Astrocyte of the hippocampus (primary cell): Measurements from ENCODE around the gene GH2.
A peak's percentile ranks its signal among the peaks of the same experiment; 100 is the strongest.

Experiments used
- DNase-seq: peaks from one replicate; pipeline ENCODE4 v3.0.0; 2011; ENCODE audit warnings: low read depth, low spot score

Gene GH2

DNA sequence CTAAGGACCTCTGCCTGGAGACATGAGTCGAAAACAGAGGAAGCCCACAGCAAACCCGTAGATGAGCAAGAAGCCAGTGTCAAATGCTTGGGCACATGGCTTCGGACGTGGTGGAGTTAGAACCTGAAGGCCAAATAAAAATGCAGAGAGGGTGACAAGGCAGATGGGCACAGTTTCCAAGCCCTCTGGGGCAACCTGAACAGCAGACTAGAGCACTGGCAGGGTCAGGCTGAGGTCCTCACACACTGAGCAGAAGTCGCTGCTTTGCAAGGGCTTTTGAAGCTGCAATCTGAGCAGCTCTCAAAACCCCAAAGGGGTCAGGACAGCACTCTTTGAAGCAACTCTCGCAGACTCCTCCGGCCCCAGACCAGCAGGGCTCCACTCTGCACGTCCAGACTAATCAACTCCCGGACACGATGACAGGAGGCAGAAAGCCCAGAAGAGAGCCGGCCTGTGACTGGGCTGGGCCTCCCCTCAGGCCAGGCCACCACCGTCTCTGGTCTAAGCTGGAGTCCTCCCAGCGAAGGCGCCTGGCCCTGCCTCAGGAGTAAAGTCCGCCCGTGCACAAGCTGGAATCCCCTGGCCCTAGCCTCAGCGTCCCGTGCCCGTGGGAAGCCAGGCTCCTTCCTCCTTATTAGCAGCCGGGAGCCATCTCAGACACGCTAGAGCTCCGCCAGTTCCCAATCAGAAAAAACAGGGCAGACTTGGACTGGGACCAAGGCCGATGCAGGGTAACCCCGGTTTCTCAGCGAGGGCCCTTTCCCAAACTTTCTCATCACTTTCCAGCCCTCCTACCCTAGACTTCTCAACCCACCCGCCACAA is 40.2 kb downstream of the GH2 start:
- DNase-seq, result peak; percentile 62

DNA sequence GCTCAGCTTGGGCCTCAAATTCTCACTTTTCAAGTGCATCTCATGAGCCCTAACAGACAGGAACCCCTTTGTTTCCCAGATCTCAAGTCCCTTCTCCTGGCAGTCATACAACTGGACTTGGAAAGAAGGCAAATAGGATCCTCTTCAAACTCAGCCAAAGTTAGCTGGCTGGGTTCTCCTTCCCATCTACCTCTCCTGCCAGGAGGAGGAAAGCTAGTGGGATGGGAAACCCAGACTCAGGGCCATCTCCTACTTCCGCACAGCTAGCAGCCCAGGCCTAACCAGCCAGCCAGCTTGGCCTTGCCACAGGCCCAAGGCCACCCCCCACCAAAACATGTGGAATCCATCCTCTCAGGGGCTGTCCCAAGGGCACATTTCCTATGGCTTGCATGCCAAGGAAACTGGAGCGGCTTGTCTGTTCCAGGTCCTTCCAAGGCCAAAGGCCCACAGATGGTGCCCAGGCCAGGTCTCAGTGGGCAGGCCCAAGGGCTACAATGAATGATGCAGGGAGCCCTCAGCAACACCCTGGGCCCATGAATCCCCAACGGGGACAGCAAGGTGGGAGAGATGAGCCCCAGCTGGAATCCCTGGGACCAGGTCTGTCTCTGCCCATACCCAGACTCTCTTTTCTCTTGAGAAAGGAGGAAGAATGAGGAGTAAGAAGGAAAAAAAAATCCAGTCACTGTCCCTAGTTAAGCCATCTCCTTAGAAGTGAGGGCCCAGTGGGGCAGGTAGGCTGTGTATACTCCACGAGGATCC is 41.0 kb downstream of the GH2 start:
- no peak for DNase-seq

DNA sequence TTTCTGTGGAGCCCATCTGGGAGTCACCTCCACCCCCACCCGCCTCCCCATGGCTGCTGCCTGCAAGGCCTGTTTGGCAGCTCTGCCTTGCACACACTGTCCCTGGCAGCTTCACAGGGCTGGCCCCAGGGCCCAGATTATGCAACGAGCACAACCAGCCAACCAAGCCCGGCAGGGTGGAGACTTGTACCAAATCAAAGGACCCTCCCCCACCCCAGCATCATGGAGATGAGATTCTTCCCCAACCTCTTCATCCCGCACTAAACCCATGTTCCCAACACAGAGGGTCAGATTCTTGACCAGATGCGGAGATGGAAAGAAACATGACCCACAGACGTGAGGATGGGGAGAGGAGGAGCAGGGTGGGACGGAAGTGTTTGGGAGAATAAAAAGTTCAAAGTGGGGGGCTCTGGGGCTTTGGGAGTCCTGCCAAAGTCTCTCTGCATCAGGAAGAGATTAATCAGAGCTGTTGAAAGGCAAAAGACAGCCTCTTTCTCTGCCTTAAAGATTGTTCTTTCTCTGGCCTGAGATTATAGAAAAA is 43.0 kb downstream of the GH2 start:
- peak; percentile 58 for DNase-seq

DNA sequence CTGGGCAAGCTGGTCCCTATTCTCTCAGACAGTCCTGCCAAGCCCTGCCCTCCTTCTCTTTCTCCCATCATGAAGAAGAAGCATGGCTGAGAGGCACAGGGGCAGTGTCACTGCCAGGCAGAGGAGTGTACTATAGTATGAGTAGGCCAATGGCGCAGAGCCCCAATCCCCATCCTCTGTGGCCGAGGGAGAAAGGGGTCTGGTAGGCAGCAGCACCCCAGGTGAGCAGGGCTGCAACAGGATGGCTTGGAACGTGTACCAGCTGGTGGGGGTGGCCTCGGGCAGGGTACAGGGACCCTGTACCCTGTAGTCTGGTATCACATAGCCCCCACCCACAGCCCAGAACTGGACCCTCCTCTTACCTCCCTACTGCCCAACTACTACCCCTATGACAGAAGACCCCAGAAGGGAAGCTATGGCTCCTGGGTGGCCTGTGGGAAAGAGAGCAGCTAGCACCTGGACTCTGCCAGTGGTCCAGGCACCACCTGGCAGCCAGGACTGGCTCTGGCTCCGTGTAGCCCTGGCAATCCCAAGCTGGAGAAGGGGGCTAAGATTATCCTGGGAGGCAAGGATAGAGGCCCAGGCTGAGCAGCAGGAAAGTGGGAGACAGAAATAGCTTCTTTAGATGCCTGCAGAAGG is 43.7 kb downstream of the GH2 start:
- no peak for DNase-seq

DNA sequence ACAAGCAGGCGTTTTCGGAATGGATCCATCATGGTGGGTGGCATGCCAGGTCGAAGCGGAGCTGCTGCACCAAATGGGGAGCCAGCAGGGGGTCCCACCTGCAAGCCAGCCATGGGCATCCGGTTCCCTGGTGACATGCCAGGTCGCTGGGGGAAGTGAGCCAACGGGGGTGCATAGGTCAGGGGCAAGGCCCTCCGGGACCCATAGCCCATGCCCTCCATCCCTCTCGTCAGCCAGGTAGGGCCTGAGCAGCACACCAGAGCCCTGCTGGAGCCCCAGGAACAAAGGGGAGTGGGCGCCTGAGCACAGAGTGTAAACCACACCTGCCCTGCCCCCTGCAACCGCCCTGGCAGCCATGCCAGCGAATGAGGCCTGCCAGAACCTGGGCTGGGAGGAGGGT is 44.3 kb downstream of the GH2 start:
- no peak for DNase-seq

DNA sequence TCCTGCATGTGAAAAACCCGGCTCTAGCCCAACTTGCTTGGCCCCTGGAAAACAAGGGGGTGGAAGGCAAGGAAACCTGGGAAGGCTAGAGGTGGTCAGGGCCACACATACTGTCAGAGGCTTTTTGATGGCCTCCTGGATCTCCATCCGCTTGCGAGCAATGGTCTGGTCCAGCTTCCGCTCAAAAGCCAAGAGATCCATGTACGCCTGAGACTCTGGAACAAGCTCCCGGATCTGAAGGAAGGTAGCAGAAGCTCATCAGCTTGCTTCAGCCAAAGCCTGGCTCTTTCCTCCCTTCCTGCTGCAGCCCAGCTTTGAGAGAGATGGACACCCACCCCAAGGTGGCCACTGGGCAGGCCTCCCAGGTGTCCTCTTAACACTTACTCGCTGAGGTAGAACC is 44.9 kb downstream of the GH2 start:
- no peak for DNase-seq

DNA sequence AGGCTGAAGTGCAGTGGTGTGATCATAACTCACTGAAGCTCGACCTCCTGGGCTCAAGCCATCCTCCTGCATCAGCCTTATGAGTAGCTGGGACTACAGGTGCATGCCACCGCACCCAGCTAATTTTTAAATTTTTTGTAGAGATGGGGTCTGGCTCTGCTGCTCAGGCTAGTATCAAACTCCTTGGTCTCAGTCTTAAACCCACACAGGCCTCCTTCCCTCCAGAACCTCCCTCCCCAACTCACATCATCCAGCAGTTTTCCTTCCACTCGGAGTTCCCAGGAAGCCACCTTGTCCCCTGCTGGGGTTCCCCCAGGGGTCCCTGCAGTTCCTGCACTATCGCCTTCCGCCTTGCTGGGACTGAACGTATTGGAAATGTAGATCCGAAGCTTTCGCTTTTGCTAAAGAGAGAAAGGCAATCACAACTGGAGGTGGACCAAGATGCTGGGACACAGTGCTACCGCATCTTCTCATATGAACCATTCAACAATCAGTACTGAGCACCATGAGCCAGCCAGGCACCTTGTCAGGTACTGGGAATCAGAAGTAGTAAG is 46.5 kb downstream of the GH2 start:
- no peak for DNase-seq

DNA sequence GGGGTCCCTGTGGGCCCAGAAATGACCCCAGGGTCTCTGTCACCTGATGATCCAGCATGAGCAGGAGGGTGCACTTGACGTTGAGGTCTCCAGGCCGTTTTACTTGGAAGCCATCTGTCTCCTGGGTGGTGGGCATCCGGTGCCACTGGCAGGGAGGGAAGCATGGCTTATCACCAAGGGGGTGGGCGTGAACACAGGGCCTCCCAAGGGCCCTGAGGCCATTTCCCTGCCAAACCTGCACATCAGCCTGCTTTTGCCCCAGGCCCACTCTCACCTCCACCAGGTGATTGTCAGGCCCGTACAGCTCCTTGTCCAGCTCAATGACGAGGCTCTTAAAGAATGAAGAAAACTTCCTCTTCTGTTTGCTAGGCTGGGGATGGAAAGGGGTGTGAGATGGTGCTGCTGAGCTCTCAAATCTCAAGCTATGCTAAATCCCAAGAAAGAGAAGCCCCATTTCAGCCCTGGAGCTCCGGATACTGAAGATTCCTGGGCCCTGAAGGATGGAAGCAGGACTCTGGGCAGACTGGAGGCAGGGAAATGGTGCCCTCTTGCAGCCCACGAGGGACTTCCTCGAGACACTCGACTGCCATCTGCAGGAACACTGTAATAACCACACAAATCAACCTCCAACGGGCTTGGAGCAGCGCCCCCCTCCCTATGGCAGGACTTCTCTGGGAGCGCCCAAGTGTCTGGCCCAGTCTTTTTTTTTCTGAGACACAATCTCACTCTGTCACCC is 47.1 kb downstream of the GH2 start:
- peak; percentile 84 for DNase-seq

DNA sequence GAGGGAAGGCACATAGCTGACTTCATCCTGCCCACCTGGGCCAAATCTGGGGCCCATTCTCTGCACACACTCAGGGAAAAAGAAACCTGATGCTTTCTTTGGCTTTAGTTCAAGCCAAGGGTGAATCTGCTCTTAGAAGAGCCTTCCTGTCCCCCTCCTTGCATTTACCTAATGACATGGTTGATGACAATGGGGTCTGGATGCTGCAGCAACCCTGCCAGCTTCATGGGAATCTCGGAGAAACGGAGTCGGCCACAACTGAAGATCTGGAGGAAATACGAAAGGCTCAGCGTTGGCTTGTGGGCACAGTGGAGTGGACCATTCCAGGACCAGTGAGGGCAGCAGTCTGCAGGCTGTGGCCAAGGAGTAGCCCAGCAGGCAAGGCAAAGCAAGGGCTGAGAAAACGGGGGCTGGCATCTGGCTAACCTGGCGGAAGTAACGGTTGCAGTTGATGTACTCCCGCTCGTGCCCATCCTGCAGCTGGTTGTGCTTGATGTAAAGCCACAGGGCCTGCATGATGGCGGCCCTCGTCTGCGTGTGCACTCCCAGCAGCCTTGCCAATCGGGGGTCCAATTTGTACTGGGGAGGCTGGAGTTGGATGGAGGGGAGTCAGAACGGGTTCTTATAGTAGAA is 47.9 kb downstream of the GH2 start:
- no peak for DNase-seq

DNA sequence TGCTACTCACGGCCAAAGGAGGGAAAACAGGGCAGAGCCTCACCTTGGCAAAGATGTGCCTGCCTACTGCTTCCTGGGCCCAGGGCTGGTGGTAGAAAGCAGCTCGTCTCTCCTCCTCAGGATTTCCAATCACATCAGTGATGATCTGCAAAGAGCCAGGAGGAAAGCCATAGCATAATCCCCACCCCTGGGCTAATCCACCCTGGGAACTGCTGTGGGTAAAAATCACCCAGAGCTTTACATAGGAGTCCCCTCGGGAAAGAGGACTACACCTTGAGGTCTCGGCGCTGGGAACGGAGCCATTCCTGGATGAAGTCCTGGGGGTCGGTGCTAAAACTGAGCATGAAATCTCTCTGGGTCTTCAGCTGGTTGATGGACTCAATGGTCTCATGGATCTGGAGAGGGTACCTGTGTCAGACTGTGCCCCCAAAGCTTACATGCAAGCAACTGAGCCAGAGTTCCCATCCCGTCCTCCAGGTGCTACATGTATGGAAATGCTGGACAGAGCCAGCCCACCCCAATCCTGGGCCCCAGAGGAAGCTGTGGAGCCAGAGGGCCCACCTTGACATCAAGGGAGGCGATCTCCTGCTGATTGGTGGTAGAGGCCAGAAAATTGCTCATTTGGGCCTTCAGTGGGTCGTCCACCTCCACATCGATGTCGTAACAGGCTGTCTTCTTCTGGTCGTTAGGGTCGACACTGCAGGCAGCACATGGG is 48.6 kb downstream of the GH2 start:
- no peak for DNase-seq

DNA sequence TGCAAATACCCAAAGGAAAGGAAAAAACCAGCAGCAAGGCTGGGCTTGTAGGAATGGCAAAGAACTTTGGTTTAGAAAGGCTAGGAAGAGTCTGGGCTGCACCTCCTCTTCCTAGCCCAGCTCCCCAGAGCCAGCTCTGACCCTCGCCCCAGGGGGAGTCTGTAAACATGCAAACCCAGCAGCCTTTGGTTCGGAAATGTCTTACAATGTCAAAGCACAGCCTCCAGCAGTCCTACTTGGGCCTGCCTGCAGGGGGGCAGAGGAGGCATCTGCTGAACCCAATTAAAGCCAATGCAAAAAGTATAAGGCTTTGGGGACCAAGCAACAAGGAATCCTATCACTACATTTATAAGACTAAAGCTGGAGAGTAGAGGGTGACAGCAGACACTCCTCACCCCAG is 49.3 kb downstream of the GH2 start:
- no peak for DNase-seq

DNA sequence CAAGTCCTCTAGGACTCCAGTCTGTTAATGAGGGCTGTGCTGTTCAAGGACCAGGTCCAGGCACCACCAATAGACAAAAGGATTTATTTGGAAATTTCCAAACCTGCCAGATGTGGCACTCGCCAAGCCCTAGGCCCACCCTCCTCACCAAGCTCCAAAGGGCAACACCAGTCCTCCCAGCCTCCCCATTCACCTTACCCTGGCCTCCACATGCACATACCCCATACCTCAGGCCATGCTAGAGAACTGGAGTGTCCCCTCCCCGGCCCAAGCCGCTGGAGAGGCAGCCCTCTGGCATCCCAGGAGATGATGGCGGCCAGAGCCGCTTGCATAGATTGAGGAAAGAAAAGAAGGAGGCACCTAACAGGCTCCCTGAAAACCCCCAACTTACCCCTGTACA is 49.7 kb downstream of the GH2 start:
- no peak for DNase-seq

DNA sequence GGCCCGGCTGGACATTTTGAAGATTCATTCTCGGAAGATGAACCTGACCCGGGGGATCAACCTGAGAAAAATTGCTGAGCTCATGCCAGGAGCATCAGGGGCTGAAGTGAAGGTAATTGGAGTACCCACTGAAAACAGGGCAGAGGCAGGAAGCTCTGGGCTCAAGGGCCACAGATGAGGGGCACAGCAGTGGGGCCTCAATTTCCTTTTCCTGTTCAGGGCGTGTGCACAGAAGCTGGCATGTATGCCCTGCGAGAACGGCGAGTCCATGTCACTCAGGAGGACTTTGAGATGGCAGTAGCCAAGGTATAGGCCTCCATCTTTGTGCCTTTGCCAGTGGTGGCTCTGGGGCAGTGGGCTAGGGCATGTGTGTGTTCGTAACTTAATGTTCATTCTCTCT is 50.2 kb downstream of the GH2 start:
- no peak for DNase-seq

DNA sequence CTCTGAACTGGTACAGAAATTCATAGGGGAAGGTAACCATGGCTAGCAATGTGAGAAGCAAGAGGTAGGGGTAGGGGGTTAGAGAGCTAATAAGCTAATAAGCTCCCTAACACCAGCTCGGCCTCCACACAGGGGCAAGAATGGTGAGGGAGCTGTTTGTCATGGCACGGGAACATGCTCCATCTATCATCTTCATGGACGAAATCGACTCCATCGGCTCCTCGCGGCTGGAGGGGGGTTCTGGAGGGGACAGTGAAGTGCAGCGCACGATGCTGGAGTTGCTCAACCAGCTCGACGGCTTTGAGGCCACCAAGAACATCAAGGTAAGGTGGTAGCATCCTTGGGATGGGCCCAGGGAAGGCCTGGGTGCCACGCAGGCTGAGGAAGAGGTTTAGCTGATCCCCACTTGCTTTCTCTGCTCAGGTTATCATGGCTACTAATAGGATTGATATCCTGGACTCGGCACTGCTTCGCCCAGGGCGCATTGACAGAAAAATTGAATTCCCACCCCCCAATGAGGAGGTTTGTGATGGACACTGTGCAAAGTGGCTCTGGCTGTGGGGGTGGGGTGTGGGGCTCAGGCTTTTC is 50.7 kb downstream of the GH2 start:
- DNase-seq, result no peak

DNA sequence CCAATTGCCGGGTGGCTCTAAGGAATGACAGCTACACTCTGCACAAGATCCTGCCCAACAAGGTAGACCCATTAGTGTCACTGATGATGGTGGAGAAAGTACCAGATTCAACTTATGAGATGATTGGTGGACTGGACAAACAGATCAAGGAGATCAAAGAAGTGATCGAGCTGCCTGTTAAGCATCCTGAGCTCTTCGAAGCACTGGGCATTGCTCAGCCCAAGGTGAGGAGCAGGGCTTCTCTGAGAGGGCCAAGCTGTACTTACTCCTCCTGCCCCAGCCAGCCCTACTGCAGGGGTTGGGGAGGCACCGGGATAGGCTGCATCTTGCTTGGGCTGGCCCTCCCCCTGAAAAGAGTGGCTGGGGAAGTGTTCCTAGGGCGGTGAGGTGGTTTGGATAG is 51.5 kb downstream of the GH2 start:
- DNase-seq, result no peak
